H9 (cell line): Measurements from ENCODE around the gene NIM1K. TPM values are rescaled to one million over a fixed set of nuclear protein-coding genes. Genes with fewer than 3 reads are reported as not detected.

Source experiments
- DNase-seq: peaks from one replicate; pipeline ENCODE4 v3.0.0-alpha.2; 2017
- H2AFZ ChIP-seq: one replicate; pipeline ENCODE4 v1.6.1; 2013; ENCODE audit warnings: mild to moderate bottlenecking, low read length, control low read depth, moderate library complexity
- H2AK5ac ChIP-seq: 2 replicates; pipeline ENCODE4 v1.6.1; 2013; ENCODE audit warnings: low read length, control low read depth, mixed read lengths; ENCODE audit not compliant: insufficient read length
- H2BK120ac ChIP-seq: one replicate; pipeline ENCODE4 v1.6.1; 2013; ENCODE audit warnings: low read depth, mild to moderate bottlenecking, low read length, control low read depth, inconsistent platforms; ENCODE audit not compliant: poor library complexity, severe bottlenecking
- H2BK12ac ChIP-seq: 2 replicates; pipeline ENCODE4 v1.6.1; 2013; ENCODE audit warnings: low read length, control low read depth, mixed read lengths, low read depth; ENCODE audit not compliant: insufficient read length
- H2BK15ac ChIP-seq: 2 replicates; pipeline ENCODE4 v1.6.1; 2013; ENCODE audit warnings: low read depth, low read length, control low read depth
- H2BK20ac ChIP-seq: one replicate; pipeline ENCODE4 v1.6.1; 2013; ENCODE audit warnings: low read depth, mild to moderate bottlenecking, low read length, control low read depth, inconsistent platforms; ENCODE audit not compliant: poor library complexity, severe bottlenecking
- H2BK5ac ChIP-seq: 2 replicates; pipeline ENCODE4 v1.6.1; 2013; ENCODE audit warnings: low read length, control low read depth, mixed read lengths; ENCODE audit not compliant: insufficient read length
- H3K14ac ChIP-seq: 2 replicates; pipeline ENCODE4 v1.6.1; 2013; ENCODE audit warnings: low read length, control low read depth; ENCODE audit not compliant: insufficient read depth
- H3K18ac ChIP-seq: 2 replicates; pipeline ENCODE4 v1.6.1; 2013; ENCODE audit warnings: low read depth, mild to moderate bottlenecking, mixed read lengths, low read length, control low read depth; ENCODE audit not compliant: insufficient read length
- H3K23ac ChIP-seq: 2 replicates; pipeline ENCODE4 v1.6.1; 2013; ENCODE audit warnings: low read length, control low read depth, mixed read lengths, low read depth; ENCODE audit not compliant: insufficient read length
- H3K23me2 ChIP-seq: 2 replicates; pipeline ENCODE4 v1.6.1; 2013; ENCODE audit warnings: low read depth, mild to moderate bottlenecking, mixed read lengths, low read length, control low read depth; ENCODE audit not compliant: insufficient read length, poor library complexity, severe bottlenecking
- H3K27ac ChIP-seq: 2 replicates; pipeline ENCODE4 v1.5.1; 2013; ENCODE audit warnings: low read length, control low read depth, mixed read lengths, low read depth; ENCODE audit not compliant: insufficient read length
- H3K27me3 ChIP-seq: 2 replicates; pipeline ENCODE4 v1.6.1; 2013; ENCODE audit warnings: low read length, control low read depth, inconsistent platforms; ENCODE audit not compliant: insufficient read depth
- H3K4ac ChIP-seq: 2 replicates; pipeline ENCODE4 v1.6.1; 2013; ENCODE audit warnings: low read depth, mild to moderate bottlenecking, control low read depth, inconsistent platforms, low read length, moderate library complexity
- H3K4me1 ChIP-seq: 2 replicates; pipeline ENCODE4 v1.6.1; 2013; ENCODE audit warnings: low read length, control low read depth, inconsistent platforms; ENCODE audit not compliant: insufficient read depth
- H3K4me2 ChIP-seq: 2 replicates; pipeline ENCODE4 v1.6.1; 2013; ENCODE audit warnings: low read length, control low read depth, mixed read lengths; ENCODE audit not compliant: insufficient read length, insufficient read depth
- H3K56ac ChIP-seq: 2 replicates; pipeline ENCODE4 v1.6.1; 2013; ENCODE audit warnings: low read depth, mild to moderate bottlenecking, mixed read lengths, low read length, control low read depth; ENCODE audit not compliant: insufficient read length
- H3K79me1 ChIP-seq: 2 replicates; pipeline ENCODE4 v1.6.1; 2013; ENCODE audit warnings: low read depth, mild to moderate bottlenecking, moderate library complexity, low read length, control low read depth, inconsistent platforms; ENCODE audit not compliant: insufficient read depth, poor library complexity, severe bottlenecking
- H3K79me2 ChIP-seq: 2 replicates; pipeline ENCODE4 v1.6.1; 2013; ENCODE audit warnings: low read length, control low read depth, inconsistent platforms; ENCODE audit not compliant: insufficient read depth
- H3K9ac ChIP-seq: 2 replicates; pipeline ENCODE4 v1.6.1; 2013; ENCODE audit warnings: low read length, control low read depth, mixed read lengths; ENCODE audit not compliant: insufficient read length; ENCODE audit errors: extremely low read depth
- H3K9me3 ChIP-seq: one replicate; pipeline ENCODE4 v1.6.1; 2013; ENCODE audit warnings: low read depth, low read length, inconsistent platforms; ENCODE audit not compliant: control insufficient read depth
- H3T11ph ChIP-seq: one replicate; pipeline ENCODE4 v1.6.1; 2013; ENCODE audit warnings: mild to moderate bottlenecking, low read length, control low read depth, inconsistent platforms
- H4K20me1 ChIP-seq: one replicate; pipeline ENCODE4 v1.6.1; 2013; ENCODE audit not compliant: control insufficient read depth, insufficient read length, insufficient read depth
- H4K5ac ChIP-seq: 2 replicates; pipeline ENCODE4 v1.6.1; 2013; ENCODE audit warnings: low read depth, mild to moderate bottlenecking, mixed read lengths, low read length, control low read depth; ENCODE audit not compliant: insufficient read length
- H4K8ac ChIP-seq: replicated peaks from 2 replicates; pipeline ENCODE4 v1.6.1; 2013; ENCODE audit warnings: low read length, control low read depth, mixed read lengths, low read depth; ENCODE audit not compliant: insufficient read length
- H4K91ac ChIP-seq: 2 replicates; pipeline ENCODE4 v1.6.1; 2013; ENCODE audit warnings: low read depth, mild to moderate bottlenecking, moderate library complexity, mixed read lengths, low read length, control low read depth; ENCODE audit not compliant: insufficient read length
- H3K27ac Mint-ChIP-seq, 3 experiments: 2 replicates in 2 of 3; 3 replicates in 1 of 3; pipeline ENCODE4 v1.8.0; 2020 to 2021; ENCODE audit warnings: mixed read lengths in 3 of 3, mild to moderate bottlenecking in 1 of 3, moderate library complexity in 1 of 3
- H3K27me3 Mint-ChIP-seq: 2 replicates; pipeline ENCODE4 v1.8.0; 2021; ENCODE audit warnings: low read depth, mild to moderate bottlenecking, moderate library complexity, mixed read lengths
- H3K36me3 Mint-ChIP-seq, 3 experiments: 2 replicates in 2 of 3; 3 replicates in 1 of 3; pipeline ENCODE4 v1.8.0; 2020 to 2021; ENCODE audit warnings: low read depth in 3 of 3, mixed read lengths in 3 of 3; ENCODE audit not compliant: insufficient read depth in 1 of 3
- H3K4me1 Mint-ChIP-seq, 2 experiments: 2 replicates each; pipeline ENCODE4 v1.8.0; 2020; ENCODE audit warnings: mixed read lengths in 2 of 2
- H3K4me3 Mint-ChIP-seq, 2 experiments: 2 replicates in 1 of 2; 3 replicates in 1 of 2; pipeline ENCODE4 v1.8.0; 2020 to 2021; ENCODE audit warnings: mild to moderate bottlenecking in 2 of 2, mixed read lengths in 2 of 2, moderate library complexity in 1 of 2
- H3K9me3 Mint-ChIP-seq, 2 experiments: 2 replicates in 1 of 2; 3 replicates in 1 of 2; pipeline ENCODE4 v1.8.0; 2020; ENCODE audit warnings: mild to moderate bottlenecking in 2 of 2, mixed read lengths in 2 of 2, moderate library complexity in 1 of 2
- WGBS: extraction: QIAGEN DNeasy Blood & Tissue Kit; methylation state at CpG from one replicate; pipeline ENCODE4 v1.1.7; 2013; ENCODE audit warnings: missing lambda C conversion rate, low lambda C conversion rate, mixed read lengths; ENCODE audit not compliant: insufficient read length; ENCODE audit errors: extremely low coverage; 5-methylcytosine and 5-hydroxymethylcytosine counted together
- total RNA-seq: library from RNA; stranded (reverse); gene quantifications from 2 replicates; pipeline ENCODE4 v1.2.1, GENCODE V29; 2021
- TF ChIP-seq, protein P1 (sequence below): fragments of 200-600 bp; sonication (generic); conservative IDR thresholded peaks from 3 replicates; pipeline ENCODE4 v1.8.0; 2021; ENCODE audit warnings: antibody characterized with exemption, mild to moderate bottlenecking

The NIM1K gene
- total RNA-seq, 1 experiment from 2014 or later = 0.07 TPM

DNA sequence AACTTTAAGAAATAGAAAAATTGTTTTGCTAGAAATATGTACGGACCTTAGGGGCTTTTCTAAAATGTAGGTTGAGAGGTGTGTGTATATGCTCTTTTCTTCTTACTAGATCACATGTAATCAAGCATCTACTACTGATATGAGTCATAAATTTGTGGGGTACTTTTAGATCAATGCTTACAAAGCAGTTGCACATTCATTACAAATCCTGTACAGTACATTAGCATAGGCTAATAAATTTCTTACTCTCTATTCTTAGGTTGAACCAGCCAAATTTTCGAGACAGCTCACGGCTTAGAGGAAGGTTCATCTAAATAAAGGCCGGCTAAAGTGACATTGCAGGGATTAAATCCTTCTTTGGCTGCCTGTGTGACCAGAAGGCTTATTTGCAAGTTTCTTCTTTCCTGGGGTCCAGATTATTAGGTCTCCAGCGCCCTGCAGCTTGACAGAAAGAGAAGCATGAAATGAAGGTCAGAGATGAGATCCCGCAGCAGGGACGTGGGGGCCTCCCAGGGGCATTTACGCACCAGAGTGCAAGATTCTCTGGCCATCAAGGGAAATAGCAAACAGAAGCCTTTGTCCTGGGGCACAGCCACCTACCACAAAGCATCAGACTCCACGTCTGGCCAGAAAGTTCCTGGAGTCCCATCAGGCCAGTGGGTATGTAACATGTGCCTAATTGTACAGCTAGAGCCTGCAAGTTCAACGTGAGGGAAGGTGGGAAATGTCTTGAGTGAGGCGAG lies 53.0 kb downstream of the NIM1K start:
- Mint-ChIP-seq H3K4me1 (peaks cover 0 to 6% of the 10 kb centered on the region in 2 experiments; a peak in 2 of 4 replicates), H3K27ac (no peak overlapping the region)

More for the DNA sequence above, 53.0 kb downstream of the NIM1K start:
- Histone ChIP-seq H3K79me1 (no peaks in the 10 kb centered on the region), H4K5ac (no peak overlapping the region), H2BK120ac (no peak overlapping the region), H3K23ac (no peak overlapping the region), H3K14ac (no peak overlapping the region; the same call in 1 of the 2 replicates), H3K18ac (no peak overlapping the region), H3K4me1 (no peaks in the 10 kb centered on the region), H4K8ac (peak overlapping the region; percentile 58), H2BK20ac (no peak overlapping the region), H2BK15ac (no peak overlapping the region), H3K9me3 (no peaks in the 10 kb centered on the region), H4K91ac (no peak overlapping the region), H2AK5ac (no peak overlapping the region), H2BK5ac (no peak overlapping the region), H3K79me2 (no peaks in the 10 kb centered on the region), H3K56ac (no peak overlapping the region), H3K9ac (no peak overlapping the region), H3K4ac (no peak overlapping the region), H3K27ac (no peak overlapping the region), H3K23me2 (no peaks in the 10 kb centered on the region), H2AFZ (no peak overlapping the region), H3K27me3 (no peaks in the 10 kb centered on the region), H2BK12ac (no peak overlapping the region), H4K20me1 (no peaks in the 10 kb centered on the region), H3T11ph (no peak overlapping the region), H3K4me2 (no peak overlapping the region)
- WGBS = no CpG with 5 or more reads among the region's 11 CpGs
- DNase-seq = no peak
- H3K9me3 Mint-ChIP-seq = no peaks in the 10 kb centered on the region
- TF ChIP-seq, protein P1, sequence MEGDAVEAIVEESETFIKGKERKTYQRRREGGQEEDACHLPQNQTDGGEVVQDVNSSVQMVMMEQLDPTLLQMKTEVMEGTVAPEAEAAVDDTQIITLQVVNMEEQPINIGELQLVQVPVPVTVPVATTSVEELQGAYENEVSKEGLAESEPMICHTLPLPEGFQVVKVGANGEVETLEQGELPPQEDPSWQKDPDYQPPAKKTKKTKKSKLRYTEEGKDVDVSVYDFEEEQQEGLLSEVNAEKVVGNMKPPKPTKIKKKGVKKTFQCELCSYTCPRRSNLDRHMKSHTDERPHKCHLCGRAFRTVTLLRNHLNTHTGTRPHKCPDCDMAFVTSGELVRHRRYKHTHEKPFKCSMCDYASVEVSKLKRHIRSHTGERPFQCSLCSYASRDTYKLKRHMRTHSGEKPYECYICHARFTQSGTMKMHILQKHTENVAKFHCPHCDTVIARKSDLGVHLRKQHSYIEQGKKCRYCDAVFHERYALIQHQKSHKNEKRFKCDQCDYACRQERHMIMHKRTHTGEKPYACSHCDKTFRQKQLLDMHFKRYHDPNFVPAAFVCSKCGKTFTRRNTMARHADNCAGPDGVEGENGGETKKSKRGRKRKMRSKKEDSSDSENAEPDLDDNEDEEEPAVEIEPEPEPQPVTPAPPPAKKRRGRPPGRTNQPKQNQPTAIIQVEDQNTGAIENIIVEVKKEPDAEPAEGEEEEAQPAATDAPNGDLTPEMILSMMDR = no peak
- H3K4me3 Mint-ChIP-seq = no peak overlapping the region
- peaks cover 3% of the 10 kb centered on the region; the same call in 1 of the 2 replicates for H3K27me3 Mint-ChIP-seq
- H3K36me3 Mint-ChIP-seq = no peaks in the 10 kb centered on the region
